ENCODE measurements around the gene EPB41L5.

DNA sequence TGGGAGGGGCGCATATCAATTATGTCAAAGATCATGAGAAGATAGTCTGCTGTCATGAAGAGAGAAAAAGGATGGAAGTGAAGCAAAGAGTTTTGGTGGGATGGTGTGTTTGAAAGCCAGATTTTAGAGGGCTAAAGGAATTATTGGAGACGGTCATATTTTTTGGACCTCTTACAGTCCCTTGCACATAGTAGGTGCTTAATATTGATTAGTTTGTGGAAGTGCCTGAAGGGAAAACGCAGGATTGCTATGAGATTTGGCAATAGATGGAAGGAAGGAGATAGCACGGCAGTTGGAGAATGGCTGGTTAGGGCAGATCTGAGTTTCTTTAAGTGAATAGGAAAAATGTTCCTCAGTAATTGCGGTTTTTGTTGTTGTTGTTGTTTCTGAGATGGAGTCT is 15.9 kb downstream of the EPB41L5 start:
- TF ChIP-seq, protein P1, sequence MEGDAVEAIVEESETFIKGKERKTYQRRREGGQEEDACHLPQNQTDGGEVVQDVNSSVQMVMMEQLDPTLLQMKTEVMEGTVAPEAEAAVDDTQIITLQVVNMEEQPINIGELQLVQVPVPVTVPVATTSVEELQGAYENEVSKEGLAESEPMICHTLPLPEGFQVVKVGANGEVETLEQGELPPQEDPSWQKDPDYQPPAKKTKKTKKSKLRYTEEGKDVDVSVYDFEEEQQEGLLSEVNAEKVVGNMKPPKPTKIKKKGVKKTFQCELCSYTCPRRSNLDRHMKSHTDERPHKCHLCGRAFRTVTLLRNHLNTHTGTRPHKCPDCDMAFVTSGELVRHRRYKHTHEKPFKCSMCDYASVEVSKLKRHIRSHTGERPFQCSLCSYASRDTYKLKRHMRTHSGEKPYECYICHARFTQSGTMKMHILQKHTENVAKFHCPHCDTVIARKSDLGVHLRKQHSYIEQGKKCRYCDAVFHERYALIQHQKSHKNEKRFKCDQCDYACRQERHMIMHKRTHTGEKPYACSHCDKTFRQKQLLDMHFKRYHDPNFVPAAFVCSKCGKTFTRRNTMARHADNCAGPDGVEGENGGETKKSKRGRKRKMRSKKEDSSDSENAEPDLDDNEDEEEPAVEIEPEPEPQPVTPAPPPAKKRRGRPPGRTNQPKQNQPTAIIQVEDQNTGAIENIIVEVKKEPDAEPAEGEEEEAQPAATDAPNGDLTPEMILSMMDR (IDR thresholded peaks at IDR 0.05; ENCODE audit: insufficient read depth, low read depth, low read length), result no peak
- TF ChIP-seq EZH2 (IDR thresholded peaks at IDR 0.05; ENCODE audit: insufficient read depth, low read length), result no peak
